Raji (cell line): ENCODE results near the gene RPL13A.

Source experiments
- POLR2A ChIP-seq: IDR thresholded peaks from 2 replicates; pipeline ENCODE4 v1.6.1; 2011; ENCODE audit warnings: low read depth, low read length, control low read depth; ENCODE audit not compliant: insufficient read depth

The RPL13A gene

GRCh38 chr19:49490287-49491029 lies 3.0 kb downstream of the RPL13A start:
- TF ChIP-seq POLR2A: no peak

GRCh38 chr19:49491030-49491803 lies 3.8 kb downstream of the RPL13A start:
- no peak for TF ChIP-seq POLR2A

- TF ChIP-seq POLR2A: no peak
These were observed 4.6 kb downstream of the RPL13A start for GRCh38 chr19:49491804-49492572.

GRCh38 chr19:49492573-49493405 lies 5.4 kb downstream of the RPL13A start:
- peak; percentile 50; the same call in 1 of the 2 replicates for TF ChIP-seq POLR2A

GRCh38 chr19:49496574-49497008 lies 9.2 kb downstream of the RPL13A start:
- TF ChIP-seq POLR2A: no peak

GRCh38 chr19:49497047-49497788 lies 9.8 kb downstream of the RPL13A start:
- peak; percentile 66 for TF ChIP-seq POLR2A

GRCh38 chr19:49497789-49498103 lies 10.3 kb downstream of the RPL13A start:
- TF ChIP-seq POLR2A: no peak

GRCh38 chr19:49498475-49498874 lies 11.1 kb downstream of the RPL13A start:
- TF ChIP-seq POLR2A: no peak

- TF ChIP-seq POLR2A: no peak
These were observed 11.7 kb downstream of the RPL13A start for GRCh38 chr19:49499030-49499670.

GRCh38 chr19:49502866-49503581 lies 15.6 kb downstream of the RPL13A start:
- TF ChIP-seq POLR2A: no peak

- TF ChIP-seq POLR2A: no peak
These were observed 16.2 kb downstream of the RPL13A start for GRCh38 chr19:49503582-49503962.

GRCh38 chr19:49506575-49507105 lies 19.2 kb downstream of the RPL13A start:
- no peak for TF ChIP-seq POLR2A

- TF ChIP-seq POLR2A: no peak
These were observed 20.5 kb downstream of the RPL13A start for GRCh38 chr19:49507803-49508494.
